Articular chondrocyte of knee joint (primary cell): Measurements from ENCODE around the gene SPDEF. TPM values are rescaled to one million over a fixed set of nuclear protein-coding genes. Genes with fewer than 3 reads are reported as not detected.

Experiments used
- total RNA-seq: library from RNA; depleted of rRNA; stranded (reverse); fragments of >200 nt; gene quantifications from 2 replicates; pipeline ENCODE4 v1.2.3, GENCODE V29; 2012

The SPDEF gene
- not detected in 2 replicates for total RNA-seq

GRCh38 chr6:34556031-34556471 is at the start of gene SPDEF:
TSS of gene SPDEF (minus strand) at chr6:34556329. CDS start at chr6:34544455, 11,874 bp downstream.

Other genes with a start within 250 kb of the SPDEF start
- gene NUDT3, start 163.7 kb downstream of the SPDEF start, total RNA-seq: 25.9 and 38.2 TPM in 2 replicates
- gene RPS10, start 130.3 kb downstream of the SPDEF start, total RNA-seq: 1,958 and 2,358 TPM in 2 replicates
- not detected in 2 replicates for gene PACSIN1, start 90.3 kb downstream of the SPDEF start, total RNA-seq
- gene ILRUN, start 140.4 kb upstream of the SPDEF start, total RNA-seq: 36.2 and 41.3 TPM in 2 replicates
- gene SNRPC, start 201.2 kb upstream of the SPDEF start, total RNA-seq: 62.7 and 71.5 TPM in 2 replicates
- 8.2 and 11.2 TPM in 2 replicates for gene BLTP3A, start 235.8 kb upstream of the SPDEF start, total RNA-seq